Measurements from ENCODE around the gene CHI3L1.

DNA sequence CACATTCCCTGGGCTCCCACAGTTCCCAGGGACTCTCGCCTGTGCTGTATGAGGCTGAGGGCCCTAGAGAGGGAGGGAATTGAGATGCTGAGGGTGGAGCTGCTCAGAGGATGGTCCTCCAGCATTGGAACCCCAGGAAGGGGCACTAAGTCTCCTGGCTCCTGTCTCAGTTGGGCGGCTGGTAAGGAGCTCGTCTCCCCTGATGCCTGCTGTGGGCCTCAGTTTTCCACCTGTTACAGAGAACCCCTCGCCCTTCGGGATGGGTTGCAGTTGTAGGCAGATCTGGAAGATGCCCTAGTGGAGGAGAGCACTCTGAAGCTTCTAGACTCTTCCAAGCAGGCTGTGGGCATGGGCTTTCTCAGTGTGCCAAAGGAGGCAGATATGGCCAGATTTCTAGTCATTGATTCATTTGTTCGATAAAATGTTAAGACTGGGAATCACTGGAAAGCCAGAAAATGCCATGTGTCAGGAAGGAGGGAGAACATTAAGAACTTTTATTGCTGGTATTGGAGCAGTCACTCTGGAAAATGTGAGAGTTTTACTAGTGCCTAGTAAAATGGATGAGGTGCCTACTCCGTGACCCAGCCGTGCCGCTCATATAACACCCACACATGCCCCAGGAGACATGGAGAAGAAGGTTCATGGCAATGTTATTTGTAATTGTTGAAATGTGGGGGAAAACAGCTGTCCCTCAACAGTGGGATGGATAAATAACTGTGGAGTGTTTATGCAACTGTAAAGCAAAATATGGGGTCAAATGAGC, 10.1 kb downstream of the CHI3L1 start:
- TF ChIP-seq, protein P1, sequence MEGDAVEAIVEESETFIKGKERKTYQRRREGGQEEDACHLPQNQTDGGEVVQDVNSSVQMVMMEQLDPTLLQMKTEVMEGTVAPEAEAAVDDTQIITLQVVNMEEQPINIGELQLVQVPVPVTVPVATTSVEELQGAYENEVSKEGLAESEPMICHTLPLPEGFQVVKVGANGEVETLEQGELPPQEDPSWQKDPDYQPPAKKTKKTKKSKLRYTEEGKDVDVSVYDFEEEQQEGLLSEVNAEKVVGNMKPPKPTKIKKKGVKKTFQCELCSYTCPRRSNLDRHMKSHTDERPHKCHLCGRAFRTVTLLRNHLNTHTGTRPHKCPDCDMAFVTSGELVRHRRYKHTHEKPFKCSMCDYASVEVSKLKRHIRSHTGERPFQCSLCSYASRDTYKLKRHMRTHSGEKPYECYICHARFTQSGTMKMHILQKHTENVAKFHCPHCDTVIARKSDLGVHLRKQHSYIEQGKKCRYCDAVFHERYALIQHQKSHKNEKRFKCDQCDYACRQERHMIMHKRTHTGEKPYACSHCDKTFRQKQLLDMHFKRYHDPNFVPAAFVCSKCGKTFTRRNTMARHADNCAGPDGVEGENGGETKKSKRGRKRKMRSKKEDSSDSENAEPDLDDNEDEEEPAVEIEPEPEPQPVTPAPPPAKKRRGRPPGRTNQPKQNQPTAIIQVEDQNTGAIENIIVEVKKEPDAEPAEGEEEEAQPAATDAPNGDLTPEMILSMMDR (IDR thresholded peaks at IDR 0.05) = no peak
- no peak for TF ChIP-seq POLR2A (IDR thresholded peaks at IDR 0.05)
